ENCODE measurements around the gene MLF2.
"Not testable (repeated sequence)": the region's sequence is repeated elsewhere in the genome, so short reads cannot be mapped to it uniquely, and the experiment has no call there.

Gene MLF2

DNA sequence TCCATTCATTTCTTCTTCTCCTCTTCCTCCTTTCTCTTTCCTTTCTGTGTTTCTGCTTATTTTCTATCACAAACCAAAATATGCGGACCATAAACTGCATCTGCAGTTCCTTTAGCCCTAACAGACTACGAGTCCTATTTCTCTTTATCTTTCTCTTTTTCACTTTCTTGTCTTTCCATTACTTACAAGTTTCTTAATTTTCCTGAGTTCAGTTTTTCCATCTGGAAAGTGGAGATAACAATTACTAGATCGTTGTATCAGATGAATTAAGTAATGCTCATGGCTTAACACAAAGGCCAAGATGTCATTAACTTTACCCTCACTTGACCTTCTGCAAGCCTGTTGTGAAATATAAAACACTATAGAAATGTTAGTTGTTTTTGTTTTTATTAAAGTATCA lies 30.1 kb downstream of the MLF2 start:
- DNase-seq (ENCODE audit: insufficient read length, low spot score) (no peak), FAIRE-seq (peak; percentile 26)
- no peak for TF ChIP-seq PAX5 (IDR thresholded peaks at IDR 0.05; ENCODE audit: insufficient read depth, low read length, severe bottlenecking)
- TF ChIP-seq TAF1 (IDR thresholded peaks at IDR 0.05; ENCODE audit: low read depth, low read length) = no peak
- TF ChIP-seq POLR2AphosphoS5 (IDR thresholded peaks at IDR 0.05; ENCODE audit: low read depth, low read length) = no peak
- TF ChIP-seq SPI1 (IDR thresholded peaks at IDR 0.05; ENCODE audit: low read depth, low read length) = no peak
- TF ChIP-seq POU2F2 (IDR thresholded peaks at IDR 0.05; ENCODE audit: low read depth, low read length) = no peak
- no peak for TF ChIP-seq POLR2A (IDR thresholded peaks at IDR 0.05; ENCODE audit: low read depth, low read length)

DNA sequence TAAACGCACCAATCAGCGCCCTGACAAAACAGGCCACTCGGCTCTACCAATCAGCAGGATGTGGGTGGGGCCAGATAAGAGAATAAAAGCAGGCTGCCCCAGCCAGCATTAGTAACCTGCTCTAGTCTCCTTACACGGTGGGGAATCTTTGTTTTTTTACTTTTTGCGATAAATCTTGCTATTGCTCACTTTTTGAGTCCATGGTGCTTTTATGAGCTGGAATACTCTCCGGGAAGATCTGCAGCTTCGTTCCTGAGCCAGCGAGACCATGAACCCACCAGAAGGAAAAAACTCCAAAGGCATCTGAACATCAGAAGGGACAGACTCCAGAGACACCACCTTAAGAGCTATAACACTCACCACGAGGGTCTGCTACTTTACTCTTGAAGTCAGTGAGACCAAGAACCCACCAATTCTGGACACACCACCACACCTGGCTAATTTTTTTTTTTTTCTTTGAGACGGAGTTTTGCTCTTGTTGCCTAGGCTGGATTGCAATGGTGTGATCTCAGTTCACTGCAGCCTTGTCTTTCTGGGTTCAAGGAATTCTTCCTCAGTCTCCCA lies 36.0 kb downstream of the MLF2 start:
- TF ChIP-seq POU2F2 (IDR thresholded peaks at IDR 0.05; ENCODE audit: low read depth, low read length) (no peak), PAX5 (IDR thresholded peaks at IDR 0.05; ENCODE audit: insufficient read depth, low read length, severe bottlenecking) (no peak), TAF1 (IDR thresholded peaks at IDR 0.05; ENCODE audit: low read depth, low read length) (no peak), POLR2AphosphoS5 (IDR thresholded peaks at IDR 0.05; ENCODE audit: low read depth, low read length) (no peak), POLR2A (IDR thresholded peaks at IDR 0.05; ENCODE audit: low read depth, low read length) (no peak), SPI1 (IDR thresholded peaks at IDR 0.05; ENCODE audit: low read depth, low read length) (no peak)
- DNase-seq (ENCODE audit: insufficient read length, low spot score) (no peak), FAIRE-seq (no peak)

DNA sequence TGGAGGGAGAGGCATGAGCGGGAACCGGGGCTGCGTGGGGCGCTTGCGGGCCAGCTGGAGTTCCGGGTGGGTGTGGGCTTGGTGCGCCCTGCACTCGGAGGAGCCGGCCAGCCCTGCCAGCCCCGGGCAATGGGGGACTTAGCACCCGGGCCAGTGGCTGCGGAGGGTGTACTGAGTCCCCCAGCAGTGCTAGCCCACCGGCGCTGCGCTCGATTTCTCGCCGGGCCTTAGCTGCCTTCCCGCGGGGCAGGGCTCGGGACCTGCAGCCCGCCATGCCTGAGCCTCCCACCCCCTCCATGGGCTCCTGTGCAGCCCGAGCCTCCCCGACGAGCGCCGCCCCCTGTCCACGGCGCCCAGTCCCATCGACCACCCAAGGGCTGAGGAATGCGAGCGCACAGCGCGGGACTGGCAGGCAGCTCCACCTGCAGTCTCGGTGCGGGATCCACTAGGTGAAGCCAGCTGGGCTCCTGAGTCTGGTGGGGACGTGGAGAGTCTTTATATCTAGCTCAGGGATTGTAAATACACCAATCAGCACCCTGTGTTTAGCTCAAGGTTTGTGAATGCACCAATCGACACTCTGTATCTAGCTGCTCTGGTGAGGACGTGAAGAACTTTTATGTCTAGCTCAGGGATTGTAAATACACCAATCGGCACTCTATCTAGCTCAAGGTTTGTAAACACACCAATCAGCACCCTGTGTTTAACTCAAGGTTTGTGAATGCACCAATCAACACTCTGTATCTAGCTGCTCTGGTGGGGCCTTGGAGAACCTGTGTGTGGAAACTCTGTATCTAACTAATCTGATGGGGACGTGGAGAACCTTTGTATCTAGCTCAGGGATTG lies 36.7 kb downstream of the MLF2 start:
- FAIRE-seq = not testable (repeated sequence)

DNA sequence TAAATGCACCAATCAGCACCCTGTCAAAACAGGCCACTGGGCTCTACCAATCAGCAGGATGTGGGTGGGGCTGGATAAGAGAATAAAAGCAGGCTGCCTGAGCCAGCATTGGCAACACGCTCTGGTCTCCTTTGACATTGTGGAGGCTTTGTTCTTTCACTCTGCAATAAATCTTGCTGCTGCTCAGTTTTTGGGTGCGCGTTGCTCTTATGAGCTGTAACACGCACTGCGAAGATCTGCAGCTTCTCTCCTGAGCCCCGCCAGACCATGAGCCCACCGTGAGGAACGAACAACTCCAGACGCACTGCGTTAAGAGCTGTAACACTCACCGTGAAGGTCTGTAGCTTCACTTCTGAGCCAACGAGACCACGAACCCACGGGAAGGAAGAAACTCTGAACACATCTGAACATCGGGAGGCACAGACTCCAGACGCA lies 44.0 kb downstream of the MLF2 start:
- DNase-seq (ENCODE audit: insufficient read length, low spot score) = no peak
- no peak for FAIRE-seq

More for the DNA sequence above, 36.7 kb downstream of the MLF2 start:
- not testable (repeated sequence) for DNase-seq (ENCODE audit: insufficient read length, low spot score)

DNA sequence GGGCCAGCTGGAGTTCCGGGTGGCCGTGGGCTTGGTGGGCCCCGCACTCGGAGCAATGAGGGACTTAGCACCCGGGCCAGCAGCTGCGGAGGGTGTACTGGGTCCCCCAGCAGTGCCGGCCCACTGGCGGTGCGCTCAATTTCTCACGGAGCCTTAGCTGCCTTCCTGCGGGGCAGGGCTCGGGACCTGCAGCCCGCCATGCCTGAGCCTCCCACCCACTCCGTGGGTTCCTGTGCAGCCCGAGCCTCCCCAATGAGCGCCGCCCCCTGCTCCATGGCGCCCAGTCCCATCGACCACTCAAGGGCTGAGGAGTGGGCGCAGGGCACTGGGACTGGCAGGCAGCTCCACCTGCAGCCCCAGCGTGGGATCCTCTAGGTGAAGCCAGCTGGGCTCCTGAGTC lies 44.6 kb downstream of the MLF2 start:
- not testable (repeated sequence) for FAIRE-seq; DNase-seq (ENCODE audit: insufficient read length, low spot score)

More for the DNA sequence above, 44.0 kb downstream of the MLF2 start:
- no peak for TF ChIP-seq POU2F2 (IDR thresholded peaks at IDR 0.05; ENCODE audit: low read depth, low read length)
- no peak for TF ChIP-seq POLR2A (IDR thresholded peaks at IDR 0.05; ENCODE audit: low read depth, low read length)
- no peak for TF ChIP-seq SPI1 (IDR thresholded peaks at IDR 0.05; ENCODE audit: low read depth, low read length)
- TF ChIP-seq POLR2AphosphoS5 (IDR thresholded peaks at IDR 0.05; ENCODE audit: low read depth, low read length) = no peak
- no peak for TF ChIP-seq PAX5 (IDR thresholded peaks at IDR 0.05; ENCODE audit: insufficient read depth, low read length, severe bottlenecking)
- no peak for TF ChIP-seq TAF1 (IDR thresholded peaks at IDR 0.05; ENCODE audit: low read depth, low read length)

DNA sequence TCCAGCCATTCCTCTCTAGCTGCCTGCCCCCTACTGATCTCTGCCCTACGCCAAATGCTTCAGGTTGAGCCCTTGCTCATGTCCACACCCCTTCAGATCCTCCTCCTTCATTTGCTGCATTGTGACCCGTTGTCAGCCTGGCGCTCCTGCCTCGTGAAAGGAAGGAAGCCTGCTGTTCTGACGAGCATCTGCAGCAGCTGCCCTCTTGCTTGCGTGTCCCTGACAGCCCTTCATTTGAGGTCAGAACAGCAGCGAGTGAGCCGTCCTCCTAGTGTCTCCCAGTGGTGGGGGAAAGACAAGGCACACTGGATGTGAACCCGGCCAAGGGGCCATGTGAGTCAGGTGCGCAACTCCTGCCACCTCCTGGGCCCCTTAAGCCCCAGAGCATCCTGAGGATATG lies 49.3 kb downstream of the MLF2 start:
- DNase-seq (ENCODE audit: insufficient read length, low spot score) (no peak), FAIRE-seq (no peak)
- TF ChIP-seq POLR2A (IDR thresholded peaks at IDR 0.05; ENCODE audit: low read depth, low read length) (no peak), POLR2AphosphoS5 (IDR thresholded peaks at IDR 0.05; ENCODE audit: low read depth, low read length) (no peak), SPI1 (IDR thresholded peaks at IDR 0.05; ENCODE audit: low read depth, low read length) (no peak), POU2F2 (IDR thresholded peaks at IDR 0.05; ENCODE audit: low read depth, low read length) (no peak), TAF1 (IDR thresholded peaks at IDR 0.05; ENCODE audit: low read depth, low read length) (no peak), PAX5 (IDR thresholded peaks at IDR 0.05; ENCODE audit: insufficient read depth, low read length, severe bottlenecking) (no peak)

DNA sequence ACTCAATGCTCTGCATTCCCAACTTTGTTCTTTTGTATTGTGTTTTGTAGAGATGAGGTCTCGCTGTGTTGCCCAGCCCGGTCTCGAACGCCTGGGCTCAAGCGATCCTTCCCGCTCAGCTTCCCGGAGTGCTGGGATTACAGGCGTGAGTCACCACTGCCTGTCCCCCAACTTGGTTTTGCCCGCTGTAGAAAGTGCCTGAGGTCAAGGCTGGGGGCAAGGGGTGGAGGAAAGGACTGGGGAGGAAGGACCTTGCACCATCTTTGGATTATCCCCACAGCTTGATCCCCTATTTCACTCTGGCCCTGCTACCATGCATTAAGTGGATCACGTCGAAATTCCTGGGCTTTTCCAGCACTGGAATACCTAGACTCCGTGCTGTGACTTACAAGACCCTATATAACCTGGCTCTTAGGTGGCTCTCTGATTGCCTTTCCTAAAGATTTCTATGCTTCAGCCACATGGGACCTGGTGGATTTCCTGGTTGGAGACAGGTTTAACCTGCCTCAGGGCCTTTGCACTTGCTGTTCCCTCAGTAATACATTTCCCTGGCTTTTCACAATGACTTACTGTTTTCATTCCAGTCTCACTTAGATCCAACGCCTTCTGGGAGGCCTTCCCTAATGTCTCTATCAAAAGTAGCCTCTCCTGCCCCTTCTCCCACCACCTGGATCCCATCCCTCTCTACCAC lies 51.7 kb downstream of the MLF2 start:
- no peak for FAIRE-seq
- TF ChIP-seq POLR2A (IDR thresholded peaks at IDR 0.05; ENCODE audit: low read depth, low read length) = no peak
- no peak for DNase-seq (ENCODE audit: insufficient read length, low spot score)

DNA sequence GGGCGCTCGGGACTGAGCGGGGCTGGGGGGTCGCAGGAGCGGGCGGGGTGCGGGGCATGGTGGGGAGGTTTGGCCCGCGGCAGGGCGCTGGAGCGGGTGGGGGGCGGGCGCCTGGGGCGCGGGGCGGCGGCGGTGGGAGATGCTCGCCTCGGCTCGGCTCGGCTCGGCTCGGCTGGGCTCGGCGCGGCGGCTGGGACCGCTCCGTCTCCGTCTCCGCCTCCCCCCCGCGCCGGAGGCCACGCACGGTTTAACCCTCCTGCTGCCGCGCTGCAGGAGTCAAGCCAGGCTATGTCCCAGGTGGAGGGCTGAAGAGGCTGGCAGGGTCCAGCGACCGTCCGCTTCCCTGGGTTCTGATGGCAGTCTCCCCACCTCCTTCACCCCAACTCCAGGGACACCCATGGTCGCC lies 52.3 kb downstream of the MLF2 start, which contains the start of gene PIANP:
Gene PIANP, minus strand, starts transcription at position 170 of the 406 bp plus-strand sequence. CDS start 2,754 bp downstream, outside the sequence.
- DNase-seq (ENCODE audit: insufficient read length, low spot score) (no peak), FAIRE-seq (peak; percentile 48)
- no peak for TF ChIP-seq POLR2A (IDR thresholded peaks at IDR 0.05; ENCODE audit: low read depth, low read length)
- TF ChIP-seq POLR2AphosphoS5 (IDR thresholded peaks at IDR 0.05; ENCODE audit: low read depth, low read length) = no peak
- TF ChIP-seq SPI1 (IDR thresholded peaks at IDR 0.05; ENCODE audit: low read depth, low read length) = no peak
- no peak for TF ChIP-seq PAX5 (IDR thresholded peaks at IDR 0.05; ENCODE audit: insufficient read depth, low read length, severe bottlenecking)
- TF ChIP-seq POU2F2 (IDR thresholded peaks at IDR 0.05; ENCODE audit: low read depth, low read length) = no peak
- TF ChIP-seq TAF1 (IDR thresholded peaks at IDR 0.05; ENCODE audit: low read depth, low read length) = no peak

DNA sequence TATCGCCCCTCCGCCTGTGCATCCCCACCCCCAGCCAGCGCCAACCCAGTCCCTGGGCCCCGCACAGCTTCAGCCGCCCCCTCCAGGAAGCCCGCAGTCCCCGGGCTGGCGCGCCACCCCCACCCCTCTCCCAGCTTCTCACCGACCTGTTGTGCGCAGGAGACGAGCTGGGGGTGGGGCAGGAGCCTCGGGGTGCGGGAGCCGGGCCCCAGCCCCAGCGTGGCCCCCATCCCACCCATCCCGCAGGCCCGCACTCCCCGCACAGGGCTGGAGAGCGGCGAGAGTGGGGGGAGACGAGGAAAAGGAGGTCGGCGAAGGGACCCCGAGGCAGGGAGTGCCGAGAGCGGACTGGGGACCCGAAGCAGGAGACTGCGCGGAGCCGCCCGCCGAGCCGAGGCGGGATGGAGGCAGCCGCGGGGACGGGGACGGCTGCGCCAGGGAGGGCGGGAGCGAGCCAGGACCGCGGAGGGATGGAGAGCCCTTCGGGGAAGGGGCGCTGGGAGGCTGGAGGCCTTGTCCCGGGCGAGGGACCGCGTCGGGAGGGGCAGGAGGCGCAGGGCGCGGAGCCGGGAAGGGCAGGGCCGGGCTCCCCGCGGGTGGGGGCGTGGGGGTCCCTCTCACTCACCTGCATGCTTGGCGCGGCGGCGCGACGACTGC lies 52.8 kb downstream of the MLF2 start:
- FAIRE-seq (peak; percentile 26), DNase-seq (ENCODE audit: insufficient read length, low spot score) (no peak)
- TF ChIP-seq PAX5 (IDR thresholded peaks at IDR 0.05; ENCODE audit: insufficient read depth, low read length, severe bottlenecking) = no peak
- TF ChIP-seq TAF1 (IDR thresholded peaks at IDR 0.05; ENCODE audit: low read depth, low read length) = no peak
- no peak for TF ChIP-seq POLR2A (IDR thresholded peaks at IDR 0.05; ENCODE audit: low read depth, low read length)
- TF ChIP-seq SPI1 (IDR thresholded peaks at IDR 0.05; ENCODE audit: low read depth, low read length) = no peak
- TF ChIP-seq POU2F2 (IDR thresholded peaks at IDR 0.05; ENCODE audit: low read depth, low read length) = no peak
- TF ChIP-seq POLR2AphosphoS5 (IDR thresholded peaks at IDR 0.05; ENCODE audit: low read depth, low read length) = no peak

Data from GM12891 (cell line).